Activated CD8-positive, alpha-beta T cell treated with anti-CD3 and anti-CD28 coated beads, Interleukin-2, amount 10 ng/mL, durations not matched to agents 7 days and 5 days (primary cell): ENCODE measurements around the gene FOXP4. TPM values are rescaled to one million over a fixed set of nuclear protein-coding genes. Genes with fewer than 3 reads are reported as not detected.

Experiments
- ATAC-seq: fragments of 150-1000 bp; cut with Tn5 transposase; one replicate; pipeline ENCODE4 v1.10.0; 2021; ENCODE audit warnings: moderate library complexity
- CTCF ChIA-PET: fragments of 350-600 bp; sonication (Branson Sonifier 250); formaldehyde crosslinking; loops from one replicate; lab custom pipeline; 2021; ENCODE audit warnings: antibody characterized with exemption; lab: Charles Lee
- POLR2A ChIA-PET: fragments of 350-600 bp; sonication (Branson Sonifier 250); formaldehyde crosslinking; loops from one replicate; lab custom pipeline; 2021; ENCODE audit warnings: antibody characterized with exemption; lab: Charles Lee
- DNase-seq: peaks from one replicate; pipeline ENCODE4 v3.0.0-alpha.2; 2020
- H3K27ac Mint-ChIP-seq: one replicate; pipeline ENCODE4 v1.8.0; 2021; ENCODE audit warnings: mild to moderate bottlenecking, mixed read lengths
- H3K27me3 Mint-ChIP-seq: one replicate; pipeline ENCODE4 v1.8.0; 2021; ENCODE audit warnings: low read depth, mixed read lengths
- H3K36me3 Mint-ChIP-seq: one replicate; pipeline ENCODE4 v1.8.0; 2021; ENCODE audit warnings: low read depth, mixed read lengths
- H3K4me1 Mint-ChIP-seq: one replicate; pipeline ENCODE4 v1.8.0; 2021; ENCODE audit warnings: low read depth, mixed read lengths
- H3K4me3 Mint-ChIP-seq: one replicate; pipeline ENCODE4 v1.8.0; 2021; ENCODE audit warnings: mild to moderate bottlenecking, mixed read lengths
- H3K9me3 Mint-ChIP-seq: one replicate; pipeline ENCODE4 v1.8.0; 2022; ENCODE audit warnings: mixed read lengths; ENCODE audit not compliant: insufficient read depth
- total RNA-seq, 2 experiments: library from RNA; stranded (reverse); gene quantifications; one replicate each; pipeline ENCODE4 v1.2.3, GENCODE V29; 2021

FOXP4 gene
- total RNA-seq, 2 experiments from 2014 or later, result 6.7 to 7.1 TPM

DNA sequence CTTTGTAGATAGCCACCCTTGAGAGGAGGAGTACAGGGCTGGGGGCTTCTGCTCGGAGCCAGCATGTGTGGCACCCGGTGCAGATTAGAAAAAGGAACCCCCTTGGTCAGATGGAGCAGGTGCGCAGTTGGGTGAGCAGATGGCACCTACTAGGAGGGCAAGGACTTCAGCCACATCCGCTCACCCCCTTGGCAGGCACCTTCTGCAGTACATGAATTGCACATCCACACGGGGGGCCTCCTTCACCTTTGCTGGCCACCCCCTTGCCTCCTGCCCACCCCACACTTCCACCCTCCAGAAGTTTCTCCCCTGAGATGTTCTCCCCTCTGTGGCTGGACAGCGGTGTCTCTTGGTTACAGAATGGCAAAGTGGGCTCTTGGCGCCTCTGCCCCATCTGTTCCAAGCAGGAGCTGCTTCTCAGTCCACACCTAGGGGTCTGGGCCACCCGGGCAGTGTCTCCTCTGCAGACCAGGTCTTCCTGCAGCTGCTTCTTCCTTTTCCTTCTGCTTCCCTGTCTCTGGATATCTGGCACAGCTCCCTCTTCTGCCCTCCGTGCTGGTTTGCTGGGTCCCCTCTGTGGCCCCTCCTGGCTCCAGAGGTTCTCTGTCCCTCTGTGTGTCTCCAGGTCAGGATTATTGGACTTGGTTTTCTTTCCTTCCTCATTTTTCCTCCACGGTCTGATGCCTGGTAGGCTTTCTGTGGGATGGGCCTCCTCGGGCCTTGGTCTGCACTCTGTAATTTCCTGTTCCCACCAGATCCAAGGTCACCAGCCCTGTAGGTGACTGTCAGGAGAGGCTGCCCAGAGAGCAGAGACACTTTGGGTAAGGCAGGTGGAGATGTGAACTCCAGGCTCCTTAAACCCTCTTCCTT, 96.1 kb downstream of the FOXP4 start:
- POLR2A ChIA-PET, result no interaction called here

DNA sequence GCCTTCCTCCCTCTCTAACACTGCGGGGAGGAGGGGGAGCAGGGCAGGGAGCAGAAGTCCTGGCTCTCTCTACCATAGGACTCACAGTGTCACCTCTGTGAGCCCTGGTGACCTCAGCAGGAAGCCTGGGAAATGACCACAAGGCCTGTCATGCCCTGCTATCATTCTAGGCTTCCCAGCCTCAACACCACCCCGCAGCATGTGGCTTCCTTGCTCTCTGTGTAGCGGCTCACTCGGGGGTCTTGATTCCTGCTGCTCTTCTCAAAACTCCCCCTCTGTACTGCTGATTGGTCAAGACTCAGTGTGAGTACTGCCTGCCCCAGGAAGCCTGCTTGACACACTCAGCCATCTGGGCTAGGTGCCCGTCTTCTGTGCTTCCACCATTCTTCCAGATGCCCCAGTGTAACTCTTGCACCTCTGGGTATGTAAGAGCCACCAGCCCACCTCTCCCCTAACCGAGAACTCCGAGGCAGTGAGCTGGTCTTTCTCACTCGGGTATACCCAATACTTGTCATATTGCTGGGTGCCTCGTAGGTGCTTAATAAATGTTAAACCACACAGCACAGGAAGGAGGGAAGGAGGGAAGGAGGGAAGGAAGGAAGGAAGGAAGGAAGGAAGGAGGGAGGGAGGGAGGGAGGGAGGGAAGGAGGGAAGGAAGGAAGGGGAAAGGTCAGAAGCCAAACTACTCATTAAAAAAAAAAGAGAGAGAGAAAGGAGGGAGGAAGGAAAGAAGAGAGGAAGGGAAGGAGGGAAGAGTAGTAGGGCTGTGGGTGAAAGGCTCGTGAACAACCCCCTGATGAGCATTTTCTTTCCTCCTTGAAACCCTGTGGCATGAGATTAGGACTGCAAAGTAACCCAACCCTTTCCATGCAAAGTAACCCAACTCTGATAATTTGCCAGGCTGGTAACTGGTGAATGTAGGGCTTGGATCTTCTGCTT, 97.0 kb downstream of the FOXP4 start:
- Mint-ChIP-seq H3K27ac (no peak overlapping the region), H3K9me3 (no peaks in the 10 kb centered on the region), H3K27me3 (peaks cover 36% of the 10 kb centered on the region), H3K4me3 (no peak overlapping the region), H3K36me3 (no peaks in the 10 kb centered on the region), H3K4me1 (peaks cover 4% of the 10 kb centered on the region)
- ChIA-PET POLR2A (no interaction called here), CTCF (no interaction called here)
- no peak for ATAC-seq
- no peak for DNase-seq

More for the DNA sequence above, 96.1 kb downstream of the FOXP4 start:
- no peaks in the 10 kb centered on the region for H3K36me3 Mint-ChIP-seq
- no peak for ATAC-seq
- peaks cover 8% of the 10 kb centered on the region for H3K4me1 Mint-ChIP-seq
- CTCF ChIA-PET, result no interaction called here
- H3K9me3 Mint-ChIP-seq, result no peaks in the 10 kb centered on the region
- H3K27ac Mint-ChIP-seq, result no peak overlapping the region
- H3K4me3 Mint-ChIP-seq, result no peak overlapping the region
- H3K27me3 Mint-ChIP-seq, result peaks cover 42% of the 10 kb centered on the region
- DNase-seq, result no peak

DNA sequence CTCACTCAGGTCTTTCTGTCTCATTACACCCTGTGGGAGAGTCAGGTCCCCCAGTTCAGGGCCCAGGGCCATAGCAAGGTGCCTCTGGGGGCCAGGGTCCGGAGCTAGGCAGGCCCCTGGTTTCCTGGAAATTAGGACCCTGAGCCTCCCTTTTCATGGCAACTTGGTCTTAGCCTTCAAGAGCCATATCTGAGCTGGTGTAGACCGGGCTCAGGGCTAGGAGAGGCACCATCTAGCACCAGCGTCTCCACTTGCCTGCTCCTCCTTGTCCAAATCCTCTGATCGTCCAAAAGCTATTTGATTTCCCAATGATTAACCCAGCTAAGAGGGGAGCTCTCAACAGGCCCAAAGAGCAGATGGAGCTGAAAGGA, 97.7 kb downstream of the FOXP4 start:
- no peaks in the 10 kb centered on the region for H3K36me3 Mint-ChIP-seq
- H3K9me3 Mint-ChIP-seq, result no peaks in the 10 kb centered on the region
- ATAC-seq (no peak), DNase-seq (no peak)
- H3K27ac Mint-ChIP-seq, result no peak overlapping the region
- no peak overlapping the region for H3K4me3 Mint-ChIP-seq
- peaks cover 34% of the 10 kb centered on the region for H3K27me3 Mint-ChIP-seq
- POLR2A ChIA-PET, result no interaction called here
- H3K4me1 Mint-ChIP-seq, result peaks cover 4% of the 10 kb centered on the region
- CTCF ChIA-PET, result no interaction called here

DNA sequence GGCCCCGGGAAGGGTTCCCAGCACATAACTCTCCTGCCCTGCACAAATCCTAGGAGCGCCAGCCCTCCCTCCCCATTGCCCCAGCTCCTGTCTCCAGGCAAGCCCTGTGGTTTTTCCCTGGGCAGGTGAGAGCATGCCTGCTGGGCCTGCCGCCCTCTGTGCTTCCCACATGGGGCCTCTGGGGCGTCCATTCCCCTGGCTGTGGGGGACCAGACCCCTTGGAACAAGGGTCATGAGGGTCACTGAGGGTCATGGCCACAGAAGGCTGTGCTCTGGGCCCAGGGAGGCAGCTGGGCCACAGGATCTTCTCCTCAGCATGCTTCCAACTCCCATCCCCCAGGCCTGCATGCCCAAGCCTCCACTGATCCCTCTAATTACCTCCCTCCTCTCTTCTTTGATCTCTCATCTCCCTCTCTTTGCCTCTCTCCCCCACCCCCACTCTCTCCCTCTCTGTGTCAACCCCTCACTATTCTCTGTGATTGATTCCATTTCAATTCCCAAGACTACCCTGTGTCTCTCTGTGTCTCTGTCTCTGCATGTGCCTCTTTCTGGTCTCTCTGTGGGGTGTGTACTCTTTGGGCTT, 98.2 kb downstream of the FOXP4 start:
- Mint-ChIP-seq H3K27ac (no peak overlapping the region), H3K36me3 (no peaks in the 10 kb centered on the region), H3K9me3 (no peaks in the 10 kb centered on the region), H3K4me3 (no peak overlapping the region), H3K4me1 (peaks cover 4% of the 10 kb centered on the region), H3K27me3 (peaks cover 29% of the 10 kb centered on the region)
- ATAC-seq (no peak), DNase-seq (no peak)
- CTCF ChIA-PET, result no interaction called here
- POLR2A ChIA-PET, result no interaction called here

DNA sequence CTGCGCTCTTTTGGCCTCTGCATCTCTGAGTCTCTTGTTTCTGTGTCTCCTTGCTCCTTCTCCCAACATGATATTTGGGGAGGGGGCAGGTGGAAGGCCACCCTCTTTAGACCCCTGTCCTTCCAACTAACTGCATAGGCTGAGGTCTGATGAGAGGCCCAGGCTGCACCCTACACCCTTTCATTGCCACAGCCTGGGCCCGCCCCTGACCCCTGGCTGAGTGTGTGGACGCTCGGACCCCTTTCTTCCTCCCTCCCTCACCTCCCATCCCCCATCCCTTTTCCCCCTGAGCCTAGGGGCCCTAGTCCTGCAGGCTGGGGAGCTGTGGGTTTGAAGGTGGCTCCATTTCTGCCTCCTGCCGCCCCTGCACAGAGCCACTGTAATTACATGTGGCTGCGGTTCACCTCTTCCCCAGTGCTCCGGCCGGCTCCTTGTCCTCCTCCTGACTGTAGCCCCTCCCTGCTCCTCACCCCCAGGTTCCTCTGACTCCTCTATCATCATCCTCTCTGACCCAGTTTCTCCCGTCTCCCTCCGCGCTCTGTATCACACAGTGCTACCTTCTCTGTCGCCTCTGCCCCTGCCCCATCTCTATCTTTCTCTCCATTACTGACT, 98.9 kb downstream of the FOXP4 start:
- Mint-ChIP-seq H3K27ac (no peak overlapping the region), H3K27me3 (peaks cover 22% of the 10 kb centered on the region), H3K9me3 (no peaks in the 10 kb centered on the region), H3K4me1 (peaks cover 2% of the 10 kb centered on the region), H3K4me3 (no peak overlapping the region), H3K36me3 (no peaks in the 10 kb centered on the region)
- ChIA-PET POLR2A (no interaction called here), CTCF (no interaction called here)
- no peak for DNase-seq
- ATAC-seq, result no peak

DNA sequence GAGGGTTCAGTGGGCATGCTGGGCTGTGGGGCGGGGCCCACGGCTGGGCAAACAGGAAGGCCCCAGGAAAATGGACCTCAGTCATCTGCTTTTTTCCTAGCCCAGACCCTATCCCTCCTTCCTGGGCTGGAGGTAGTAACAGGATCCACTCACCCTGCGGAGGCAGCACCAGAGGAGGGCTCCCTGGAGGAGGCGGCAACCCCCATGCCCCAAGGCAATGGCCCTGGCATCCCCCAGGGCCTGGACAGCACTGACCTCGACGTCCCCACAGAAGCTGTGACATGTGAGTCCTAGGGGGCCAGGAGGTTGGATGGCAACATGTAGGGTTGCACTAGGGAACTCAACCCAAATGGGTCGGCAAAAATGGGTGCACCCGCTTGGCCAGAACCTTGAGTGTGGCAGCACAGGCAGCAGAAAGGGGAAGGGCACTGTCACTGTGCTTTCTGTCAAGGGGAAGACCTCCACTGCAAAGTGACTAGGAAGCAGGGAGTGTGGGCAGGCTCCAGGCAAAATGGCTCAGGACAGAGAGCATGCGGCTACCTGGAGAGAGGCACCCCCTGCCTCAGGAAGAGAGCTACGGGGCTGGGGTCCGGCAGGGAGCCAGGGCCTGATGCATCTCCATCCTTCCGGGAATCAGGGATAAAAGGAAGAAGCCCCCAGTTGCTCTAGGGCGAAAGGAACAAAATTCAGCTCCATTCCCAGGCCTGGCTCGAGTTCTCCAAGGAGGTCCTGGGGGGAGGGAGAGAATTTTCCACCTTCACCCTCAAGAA, 100.0 kb downstream of the FOXP4 start:
- no peak overlapping the region for H3K27ac Mint-ChIP-seq
- DNase-seq (no peak), ATAC-seq (no peak)
- no peak overlapping the region for H3K4me3 Mint-ChIP-seq
- ChIA-PET CTCF (no interaction called here), POLR2A (no interaction called here)
- peaks cover 14% of the 10 kb centered on the region for H3K27me3 Mint-ChIP-seq
- H3K9me3 Mint-ChIP-seq, result no peaks in the 10 kb centered on the region
- no peaks in the 10 kb centered on the region for H3K36me3 Mint-ChIP-seq
- peaks cover 2% of the 10 kb centered on the region for H3K4me1 Mint-ChIP-seq

DNA sequence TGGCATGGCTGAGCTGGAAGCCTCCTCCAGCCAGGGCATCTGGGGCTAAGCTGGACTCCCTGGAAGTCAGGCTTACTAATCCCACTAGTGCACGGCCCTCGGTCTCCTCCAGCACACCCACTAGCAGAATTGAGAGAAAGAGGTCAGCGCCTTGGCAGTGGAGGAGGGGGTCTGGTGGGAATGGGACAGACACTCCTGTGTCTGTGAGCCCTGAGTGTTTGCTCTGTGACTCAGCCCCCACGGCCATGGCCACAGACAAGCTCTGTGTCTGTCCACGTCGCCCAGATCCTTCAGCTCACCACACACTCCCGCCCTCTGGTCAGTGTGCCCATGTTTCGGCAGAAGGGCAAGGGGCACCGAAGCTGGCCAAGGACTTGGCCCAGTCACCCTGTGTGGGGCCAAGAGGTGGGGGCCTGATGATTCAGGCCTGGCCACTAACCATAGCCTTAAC, 100.9 kb downstream of the FOXP4 start:
- H3K9me3 Mint-ChIP-seq, result no peaks in the 10 kb centered on the region
- peaks cover 2% of the 10 kb centered on the region for H3K4me1 Mint-ChIP-seq
- POLR2A ChIA-PET, result no interaction called here
- DNase-seq, result no peak
- CTCF ChIA-PET, result interaction anchor here (1.3 kb wide), 1 partner anchor 36 kb away, joined by 4 read pairs; no protein-coding TSS in a partner anchor
- H3K27ac Mint-ChIP-seq, result no peak overlapping the region
- peaks cover 10% of the 10 kb centered on the region for H3K27me3 Mint-ChIP-seq
- ATAC-seq, result no peak
- H3K4me3 Mint-ChIP-seq, result no peak overlapping the region
- H3K36me3 Mint-ChIP-seq, result no peaks in the 10 kb centered on the region

DNA sequence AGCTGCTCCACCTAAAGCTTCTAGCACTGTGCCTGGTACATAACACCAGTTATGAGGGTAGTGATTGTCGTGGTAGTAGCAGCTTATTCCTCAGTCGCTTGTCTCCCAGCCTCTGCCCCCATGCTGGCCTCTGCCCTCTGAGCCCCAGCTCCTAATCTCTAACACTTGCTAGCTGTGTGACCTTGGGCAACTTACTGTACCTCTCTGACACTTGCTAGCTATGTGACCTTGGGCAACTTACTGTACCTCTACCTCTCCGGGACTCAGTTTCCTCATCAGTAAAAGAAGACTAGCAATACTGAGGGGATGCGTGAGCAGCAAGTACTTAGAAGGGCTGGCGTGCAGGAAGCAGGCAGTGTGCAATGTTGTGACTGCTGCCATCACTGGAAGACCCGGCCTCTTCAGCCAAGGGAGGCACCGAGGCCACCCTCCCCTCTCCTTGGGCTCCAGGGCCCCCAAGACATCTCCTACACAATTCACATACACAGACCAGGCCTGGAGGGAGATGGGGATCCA, 101.9 kb downstream of the FOXP4 start:
- H3K27ac Mint-ChIP-seq, result no peak overlapping the region
- ChIA-PET POLR2A (no interaction called here), CTCF (interaction anchor here (1.3 kb wide), 1 partner anchor 35 kb away, joined by 4 read pairs; no protein-coding TSS in a partner anchor)
- H3K36me3 Mint-ChIP-seq, result no peaks in the 10 kb centered on the region
- H3K4me3 Mint-ChIP-seq, result no peak overlapping the region
- ATAC-seq (no peak), DNase-seq (no peak)
- H3K4me1 Mint-ChIP-seq, result peaks cover 1% of the 10 kb centered on the region
- no peaks in the 10 kb centered on the region for H3K9me3 Mint-ChIP-seq
- H3K27me3 Mint-ChIP-seq, result peaks cover 5% of the 10 kb centered on the region

DNA sequence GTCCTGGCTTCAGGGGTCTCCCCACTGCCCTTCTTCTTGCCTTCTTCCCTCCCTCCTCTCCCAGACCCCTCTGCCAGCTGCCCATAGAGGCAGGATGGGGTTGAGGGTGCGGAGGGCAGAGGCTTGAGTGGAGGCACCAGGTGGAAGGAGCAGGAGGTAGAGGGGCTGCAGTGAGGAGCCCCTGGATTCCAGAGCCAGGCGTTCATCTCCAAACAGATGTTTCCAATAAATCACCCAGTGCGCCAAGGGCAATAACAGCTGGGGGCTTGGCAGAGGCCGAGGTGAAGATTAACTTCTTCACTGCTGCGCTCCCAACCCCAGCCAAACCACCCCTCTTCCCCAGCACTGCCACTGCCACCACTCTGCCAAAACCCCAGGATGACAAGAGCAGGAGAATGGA, 102.7 kb downstream of the FOXP4 start:
- H3K27ac Mint-ChIP-seq, result no peak overlapping the region
- no peaks in the 10 kb centered on the region for H3K36me3 Mint-ChIP-seq
- H3K9me3 Mint-ChIP-seq, result no peaks in the 10 kb centered on the region
- ATAC-seq (no peak), DNase-seq (no peak)
- no peak overlapping the region for H3K4me3 Mint-ChIP-seq
- peaks cover 4% of the 10 kb centered on the region for H3K27me3 Mint-ChIP-seq
- ChIA-PET CTCF (no interaction called here), POLR2A (no interaction called here)
- no peaks in the 10 kb centered on the region for H3K4me1 Mint-ChIP-seq

DNA sequence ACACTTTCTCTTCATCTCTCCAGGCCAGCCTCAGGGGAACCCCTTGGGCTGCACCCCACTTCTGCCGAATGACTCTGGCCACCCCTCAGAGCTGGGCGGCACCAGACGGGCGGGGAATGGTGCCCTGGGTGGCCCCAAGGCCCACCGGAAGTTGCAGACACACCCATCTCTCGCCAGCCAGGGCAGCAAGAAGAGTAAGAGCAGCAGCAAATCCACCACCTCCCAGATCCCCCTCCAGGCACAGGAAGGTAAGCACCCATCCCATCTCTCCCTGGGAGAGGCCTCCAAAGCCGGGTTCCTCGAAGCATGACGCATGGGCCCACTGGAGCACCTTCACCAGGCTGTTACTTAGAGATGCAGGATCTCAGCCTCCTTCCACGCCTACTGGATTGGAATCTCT, 103.4 kb downstream of the FOXP4 start:
- POLR2A ChIA-PET, result no interaction called here
- H3K36me3 Mint-ChIP-seq, result no peaks in the 10 kb centered on the region
- H3K4me3 Mint-ChIP-seq, result no peak overlapping the region
- ATAC-seq (no peak), DNase-seq (no peak)
- H3K4me1 Mint-ChIP-seq, result no peaks in the 10 kb centered on the region
- H3K27me3 Mint-ChIP-seq, result peaks cover 3% of the 10 kb centered on the region
- CTCF ChIA-PET, result no interaction called here
- no peak overlapping the region for H3K27ac Mint-ChIP-seq
- H3K9me3 Mint-ChIP-seq, result no peaks in the 10 kb centered on the region

DNA sequence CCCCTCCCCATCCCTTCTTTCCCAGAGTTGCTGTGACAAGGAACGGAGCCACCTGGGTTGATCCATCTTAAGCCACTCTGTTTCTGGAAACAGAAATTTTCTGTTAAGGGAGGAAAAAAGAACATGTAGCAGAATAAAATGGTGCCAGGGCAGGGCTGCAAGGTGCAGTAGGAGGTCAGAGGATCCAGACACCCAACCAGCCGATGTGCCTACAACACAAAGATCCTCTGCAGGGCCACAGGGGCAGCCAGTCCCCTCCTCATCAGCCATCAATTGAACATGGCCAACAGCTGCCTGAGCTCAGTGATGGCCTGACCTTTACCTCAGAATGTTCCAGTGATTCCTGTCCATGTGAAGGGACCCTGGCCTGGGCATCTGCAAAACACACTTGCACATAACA, 103.9 kb downstream of the FOXP4 start:
- ATAC-seq (no peak), DNase-seq (no peak)
- Mint-ChIP-seq H3K36me3 (no peaks in the 10 kb centered on the region), H3K4me3 (no peak overlapping the region), H3K27me3 (no peaks in the 10 kb centered on the region), H3K27ac (no peak overlapping the region), H3K9me3 (no peaks in the 10 kb centered on the region), H3K4me1 (no peaks in the 10 kb centered on the region)
- ChIA-PET POLR2A (no interaction called here), CTCF (no interaction called here)
